Right lung (tissue), 5 donors: ENCODE results near the gene RFTN1. TPM values are rescaled to one million over a fixed set of nuclear protein-coding genes. Genes with fewer than 3 reads are reported as not detected.
A peak's percentile ranks its signal among the peaks of the same experiment; 100 is the strongest.
"Not testable (repeated sequence)": the region's sequence is repeated elsewhere in the genome, so short reads cannot be mapped to it uniquely, and the experiment has no call there.

Experiments used
- DNase-seq, 2 donors: peaks; one replicate each; pipeline ENCODE4 v3.0.0-alpha.2; 2013
- polyA plus RNA-seq, 5 donors: library from polyadenylated mRNA; unstranded; fragments of 120-200 nt; gene quantifications; one replicate each; pipeline versions ENCODE4 v1.2.1 to v1.2.3, GENCODE V29; 2013; ENCODE audit warnings: inconsistent platforms in 1 of 5, low replicate concordance in 1 of 5; ENCODE audit not compliant: insufficient read length in 5 of 5, insufficient read depth in 1 of 5

Gene RFTN1
- polyA plus RNA-seq, 5 donors, result 57.8 to 77.2 (median 65.3) TPM

GRCh38 chr3:16489326-16490061 is 24.0 kb downstream of the RFTN1 start:
- not testable (repeated sequence) for DNase-seq

GRCh38 chr3:16488637-16489036 is 24.9 kb downstream of the RFTN1 start:
- no peak for DNase-seq

DNA sequence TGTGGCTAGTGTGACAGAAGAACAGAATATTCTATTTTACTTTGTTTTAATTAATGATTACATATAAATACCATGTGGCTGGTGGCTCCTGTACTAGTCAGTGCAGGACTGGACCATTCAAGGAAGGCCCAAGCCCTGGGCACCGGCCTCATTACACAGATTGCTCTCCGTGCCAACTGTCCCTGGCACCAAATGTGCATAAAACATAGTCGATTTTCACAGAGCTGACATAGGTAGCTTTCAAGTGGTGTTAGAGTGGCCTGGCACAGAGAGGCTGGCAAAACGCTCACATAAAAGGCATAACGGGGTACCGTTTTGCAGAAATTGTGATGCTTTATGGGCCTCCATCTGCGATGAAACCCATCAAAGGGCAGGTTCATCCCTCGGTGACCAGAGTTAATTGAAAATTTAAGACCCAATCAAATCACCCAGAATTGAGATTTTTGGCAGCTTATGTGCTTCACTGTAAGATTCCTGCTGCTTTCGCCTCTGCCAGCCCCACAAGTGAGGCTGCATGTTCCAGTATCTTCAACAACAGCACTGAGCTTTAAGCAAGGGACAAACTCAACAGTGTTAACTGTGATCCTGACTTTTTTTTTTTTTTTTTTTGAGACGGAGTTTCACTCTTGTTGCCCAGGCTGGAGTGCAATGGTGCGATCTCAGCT is 25.9 kb downstream of the RFTN1 start:
- no peak for DNase-seq

GRCh38 chr3:16486951-16487480 is 26.5 kb downstream of the RFTN1 start:
- DNase-seq, result no peak

DNA sequence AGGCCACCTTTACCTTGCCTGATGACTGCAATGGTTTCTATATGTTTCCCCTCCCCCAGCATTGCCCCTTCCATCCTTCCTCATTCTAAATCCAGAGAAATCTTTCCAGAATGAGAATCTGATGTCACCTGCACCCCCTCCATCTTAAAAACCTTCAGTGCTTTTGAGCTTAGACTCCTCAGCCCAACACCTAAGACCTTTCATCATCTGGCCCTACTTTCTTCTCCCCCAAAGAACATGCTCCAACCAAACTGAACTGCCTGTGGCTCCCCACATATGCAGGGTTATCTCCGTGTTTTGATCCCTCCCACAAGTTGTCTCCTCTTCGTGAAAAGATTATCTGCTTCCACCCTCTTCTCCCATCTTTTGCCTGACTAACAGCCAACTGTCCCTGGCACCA is 27.3 kb downstream of the RFTN1 start:
- no peak for DNase-seq

DNA sequence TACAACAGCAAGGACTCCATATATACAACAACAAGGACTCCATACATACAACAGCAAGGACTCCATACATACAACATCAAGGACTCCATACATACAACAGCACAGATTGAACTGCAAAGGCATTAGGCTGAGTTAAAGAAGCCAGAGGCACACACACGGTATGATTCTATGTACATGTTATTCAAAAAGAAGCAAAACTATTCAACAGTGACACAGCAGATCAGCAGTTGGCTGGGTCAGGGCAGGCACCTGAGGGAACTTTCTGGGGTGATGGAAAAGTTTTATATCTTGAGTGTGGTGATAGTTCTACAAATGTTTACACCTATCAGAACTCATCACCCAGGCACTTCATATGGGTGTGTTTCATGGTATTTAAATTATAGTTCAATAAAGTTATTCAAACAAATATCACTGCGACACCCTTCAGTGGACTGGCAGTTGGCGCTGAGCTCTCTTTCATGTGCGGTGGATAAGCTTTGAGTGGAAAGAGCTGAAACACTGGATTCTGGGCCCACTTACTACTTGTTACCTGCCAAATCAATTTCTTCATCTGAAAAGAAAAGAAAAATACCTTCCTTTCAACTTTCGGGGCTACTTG is 28.0 kb downstream of the RFTN1 start:
- no peak for DNase-seq

GRCh38 chr3:16484984-16485383 is 28.5 kb downstream of the RFTN1 start:
- DNase-seq, result no peak

GRCh38 chr3:16484216-16484615 is 29.3 kb downstream of the RFTN1 start:
- peak; percentile 77 to 78 for DNase-seq

- no peak for DNase-seq
These were observed 30.5 kb downstream of the RFTN1 start for GRCh38 chr3:16482770-16483531.

DNA sequence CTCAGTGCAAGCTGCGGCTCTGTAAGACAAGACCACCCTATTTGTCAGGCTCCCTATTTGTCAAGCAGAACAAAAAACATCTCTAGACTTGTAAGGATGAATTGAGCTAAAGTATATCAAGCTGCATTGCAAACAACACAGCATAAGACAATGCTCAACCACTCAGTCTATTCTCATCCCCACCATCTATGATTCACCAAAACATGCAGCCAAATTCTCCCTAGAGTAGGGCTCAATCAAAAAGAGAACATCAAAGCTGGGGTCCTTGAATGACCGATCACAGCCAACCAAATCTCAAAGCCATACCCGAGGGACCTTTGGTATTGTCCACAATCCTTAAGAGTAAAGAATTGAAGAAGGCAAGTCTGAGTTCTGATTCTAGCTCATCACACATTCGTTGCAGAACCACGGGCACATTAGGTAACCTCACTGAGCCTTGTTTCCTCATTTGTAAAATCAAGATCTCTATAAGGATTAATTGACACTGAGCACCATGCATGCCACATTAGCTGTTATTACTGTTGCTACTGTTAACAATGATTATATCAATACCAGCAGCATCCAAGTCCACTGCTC is 31.2 kb downstream of the RFTN1 start:
- no peak for DNase-seq

DNA sequence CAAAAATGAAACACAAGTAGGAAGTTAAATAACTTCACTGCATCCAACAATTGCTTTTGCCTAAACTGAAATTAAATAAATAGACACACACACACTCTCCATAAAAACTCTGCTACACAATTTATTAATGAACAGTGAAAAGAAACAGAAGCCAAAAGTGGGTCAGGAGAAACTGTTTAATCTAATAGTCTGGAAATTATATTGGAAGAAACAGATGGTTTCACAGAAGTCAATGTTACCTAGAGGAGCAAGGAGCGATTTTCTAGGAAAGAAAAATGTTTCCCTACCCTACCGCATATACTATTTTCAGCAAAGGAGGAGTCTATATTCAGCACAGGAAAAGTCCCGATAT is 32.0 kb downstream of the RFTN1 start:
- no peak for DNase-seq

- DNase-seq, result no peak
These were observed 32.5 kb downstream of the RFTN1 start for GRCh38 chr3:16480861-16481545.

- no peak for DNase-seq
These were observed 35.0 kb downstream of the RFTN1 start for GRCh38 chr3:16478516-16478915.

DNA sequence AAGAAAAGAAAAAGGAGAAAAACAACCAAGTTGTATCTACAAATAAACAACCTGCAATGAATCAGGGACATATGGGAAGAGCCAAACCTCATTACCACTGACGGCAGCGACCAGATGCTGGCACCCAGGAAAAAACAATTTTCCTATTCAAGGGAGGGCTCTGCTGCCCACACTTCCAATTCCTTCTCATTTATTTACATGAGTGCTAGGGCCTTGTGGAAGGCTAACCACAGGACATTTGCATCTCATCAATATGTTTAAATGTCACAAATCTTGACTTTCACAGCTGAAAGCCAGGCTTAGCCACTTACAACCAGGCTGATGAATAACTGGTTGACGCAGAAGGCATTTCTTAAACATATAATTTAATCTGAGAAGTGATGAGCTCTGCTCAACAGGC is 36.0 kb downstream of the RFTN1 start:
- no peak for DNase-seq

DNA sequence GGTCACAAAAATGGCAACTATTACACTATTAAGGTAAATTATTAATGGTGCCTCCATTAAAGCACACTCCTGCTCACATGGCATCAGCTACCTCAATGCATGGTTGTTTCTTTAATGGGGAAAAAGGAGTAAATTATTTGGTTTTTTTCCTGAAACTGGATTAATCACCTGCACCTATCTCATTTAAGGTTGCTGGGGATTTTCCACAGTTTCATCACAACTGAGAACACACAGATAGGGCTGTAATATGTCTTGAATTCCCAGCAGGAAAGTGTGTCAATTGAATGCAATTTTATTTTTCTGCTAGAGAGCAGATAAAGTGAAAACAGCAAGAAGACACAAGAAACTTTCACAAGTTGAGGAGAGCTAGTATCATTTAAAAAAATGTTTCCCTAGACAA is 36.4 kb downstream of the RFTN1 start:
- DNase-seq, result no peak

DNA sequence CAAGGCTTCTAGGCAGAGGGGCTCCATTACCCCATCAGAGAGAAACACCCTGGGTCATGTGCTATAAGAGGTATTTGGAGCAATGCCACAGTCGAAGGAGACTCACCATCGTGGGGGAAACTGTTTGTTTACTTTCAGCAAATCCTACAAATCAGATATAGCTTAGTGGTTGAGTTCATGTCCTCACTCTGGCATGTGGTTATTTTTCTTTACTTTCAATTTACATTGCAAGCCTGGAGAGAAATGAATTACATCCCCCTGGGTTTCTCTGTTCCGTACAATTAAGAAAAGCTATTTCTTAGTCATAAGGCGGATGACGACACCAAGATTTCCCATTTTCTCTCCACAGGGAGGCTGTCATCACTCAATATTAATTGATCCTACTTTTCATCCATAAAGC is 36.9 kb downstream of the RFTN1 start:
- DNase-seq, result peak in 1 of 2 donors; percentile 47

DNA sequence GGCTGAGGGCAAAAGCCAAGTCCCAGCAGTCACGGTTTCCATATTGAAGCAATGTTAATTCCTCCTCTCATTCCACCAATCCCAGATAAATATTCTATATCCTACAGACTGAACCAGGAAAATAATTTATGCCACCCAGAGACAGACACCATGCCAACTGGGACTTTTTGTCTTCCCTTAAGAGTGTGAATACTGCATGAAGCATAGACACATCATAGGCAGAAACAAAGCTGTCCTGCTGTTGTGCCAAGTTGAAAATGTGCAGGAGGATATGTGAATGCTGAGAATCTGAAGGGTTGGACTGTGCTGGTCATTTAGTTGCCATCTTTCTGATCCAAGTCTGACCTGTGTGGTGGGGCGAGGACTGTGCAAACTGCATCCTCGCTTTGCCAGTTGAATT is 37.7 kb downstream of the RFTN1 start:
- DNase-seq, result no peak

DNA sequence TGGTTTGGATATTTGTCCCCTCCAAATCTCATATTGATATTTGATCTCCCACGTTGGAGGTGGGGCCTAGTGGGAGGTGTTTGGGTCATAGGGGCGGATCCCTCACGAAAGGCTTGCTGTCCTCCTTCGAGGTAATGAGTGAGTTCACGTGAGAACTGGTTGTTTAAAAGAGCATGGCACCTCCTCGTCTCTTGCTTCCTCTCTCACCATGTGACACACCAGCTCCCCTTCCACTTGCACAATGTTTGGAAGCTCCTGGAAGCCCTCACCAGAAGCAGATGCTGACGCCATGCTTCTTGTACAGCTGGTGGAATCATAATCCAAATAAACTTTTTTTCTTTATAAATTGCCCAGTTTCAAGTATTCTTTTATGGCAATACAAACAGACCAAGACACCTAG is 38.6 kb downstream of the RFTN1 start:
- no peak for DNase-seq

- no peak for DNase-seq
These were observed 39.3 kb downstream of the RFTN1 start for GRCh38 chr3:16474216-16474615.

- no peak for DNase-seq
These were observed 40.9 kb downstream of the RFTN1 start for GRCh38 chr3:16472593-16472992.

DNA sequence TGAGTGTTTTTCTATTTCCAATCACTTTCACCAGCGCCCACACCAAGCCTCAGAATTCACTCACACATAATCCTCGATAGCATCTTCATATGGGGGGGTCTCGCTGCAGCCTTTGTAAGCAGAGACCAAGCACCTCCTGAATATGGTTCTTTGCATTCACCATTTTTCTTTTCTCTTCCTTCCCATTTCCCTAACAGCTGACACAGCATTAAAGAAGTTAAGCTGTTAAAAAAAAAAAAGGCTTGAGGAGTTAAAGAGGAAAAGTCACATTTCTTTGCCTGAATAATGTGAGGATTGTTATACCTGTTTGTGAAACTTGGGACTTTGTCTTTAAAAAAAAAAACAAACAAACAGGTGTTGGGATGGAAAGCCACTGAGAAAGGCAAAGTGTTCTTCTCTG is 41.6 kb downstream of the RFTN1 start:
- no peak for DNase-seq
